Measurements from ENCODE around the gene RSPH3.
"Not testable (repeated sequence)": the region's sequence is repeated elsewhere in the genome, so short reads cannot be mapped to it uniquely, and the experiment has no call there.

RSPH3 gene

GRCh38 chr6:159023893-159024292, 23.9 kb upstream of the RSPH3 start:
- in situ Hi-C loops (cut with HindIII; ENCODE audit: low sequenced_read_pairs), result no loop called here
- no peak overlapping the region for H3K4me3 ChIP-seq (ENCODE audit: low read depth, low read length)
- TF ChIP-seq, protein P1, sequence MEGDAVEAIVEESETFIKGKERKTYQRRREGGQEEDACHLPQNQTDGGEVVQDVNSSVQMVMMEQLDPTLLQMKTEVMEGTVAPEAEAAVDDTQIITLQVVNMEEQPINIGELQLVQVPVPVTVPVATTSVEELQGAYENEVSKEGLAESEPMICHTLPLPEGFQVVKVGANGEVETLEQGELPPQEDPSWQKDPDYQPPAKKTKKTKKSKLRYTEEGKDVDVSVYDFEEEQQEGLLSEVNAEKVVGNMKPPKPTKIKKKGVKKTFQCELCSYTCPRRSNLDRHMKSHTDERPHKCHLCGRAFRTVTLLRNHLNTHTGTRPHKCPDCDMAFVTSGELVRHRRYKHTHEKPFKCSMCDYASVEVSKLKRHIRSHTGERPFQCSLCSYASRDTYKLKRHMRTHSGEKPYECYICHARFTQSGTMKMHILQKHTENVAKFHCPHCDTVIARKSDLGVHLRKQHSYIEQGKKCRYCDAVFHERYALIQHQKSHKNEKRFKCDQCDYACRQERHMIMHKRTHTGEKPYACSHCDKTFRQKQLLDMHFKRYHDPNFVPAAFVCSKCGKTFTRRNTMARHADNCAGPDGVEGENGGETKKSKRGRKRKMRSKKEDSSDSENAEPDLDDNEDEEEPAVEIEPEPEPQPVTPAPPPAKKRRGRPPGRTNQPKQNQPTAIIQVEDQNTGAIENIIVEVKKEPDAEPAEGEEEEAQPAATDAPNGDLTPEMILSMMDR (IDR thresholded peaks at IDR 0.05; ENCODE audit: low read depth, low read length), result no peak
- no peak for DNase-seq (ENCODE audit: low read depth, low spot score)

GRCh38 chr6:159020011-159020410, 20.0 kb upstream of the RSPH3 start:
- TF ChIP-seq, protein P1 (IDR thresholded peaks at IDR 0.05; ENCODE audit: low read depth, low read length), result no peak
- in situ Hi-C loops (cut with HindIII; ENCODE audit: low sequenced_read_pairs), result no loop called here
- DNase-seq (ENCODE audit: low read depth, low spot score), result no peak

DNA sequence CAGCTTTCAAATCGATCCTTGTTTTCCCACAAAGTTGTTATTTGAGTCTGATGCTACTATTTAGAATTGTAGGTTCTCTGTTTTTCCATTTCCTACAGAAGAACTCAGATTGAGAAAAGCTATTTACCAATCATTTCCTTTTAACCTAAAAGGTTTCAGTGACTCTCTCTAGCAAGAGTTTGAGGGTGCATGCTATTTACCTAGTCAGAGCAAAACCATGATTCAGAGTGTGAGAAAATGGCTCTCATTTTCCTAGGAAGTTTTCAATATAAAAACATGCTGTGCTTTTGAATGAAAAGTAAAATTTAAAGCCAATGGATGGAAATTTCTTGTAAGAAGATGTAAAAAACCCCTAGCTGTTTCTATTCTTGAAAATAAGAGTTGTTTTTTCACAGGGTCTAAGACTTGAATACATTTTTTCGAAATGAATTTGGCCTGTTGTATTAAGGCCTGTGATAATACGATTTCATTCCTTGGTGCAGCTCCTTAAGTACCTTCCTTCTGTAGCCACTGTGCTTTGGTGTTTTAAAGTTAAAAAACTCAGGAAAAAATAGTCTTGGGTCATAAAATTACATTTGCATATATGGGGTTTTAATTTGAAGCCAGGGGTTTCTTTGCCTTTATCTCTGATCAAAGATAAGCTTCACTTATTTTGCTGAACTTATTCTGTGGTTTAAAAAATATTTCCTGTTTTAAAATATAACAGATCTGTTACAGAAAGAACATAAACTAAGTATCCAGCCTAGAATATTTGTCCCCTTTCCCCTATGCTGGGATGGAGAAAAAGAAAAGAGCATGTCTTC, 18.0 kb upstream of the RSPH3 start:
- in situ Hi-C loops (cut with HindIII; ENCODE audit: low sequenced_read_pairs), result no loop called here
- no peak for DNase-seq (ENCODE audit: low read depth, low spot score)
- no peak overlapping the region for H3K4me3 ChIP-seq (ENCODE audit: low read depth, low read length)
- TF ChIP-seq, protein P1 (IDR thresholded peaks at IDR 0.05; ENCODE audit: low read depth, low read length), result no peak

More at GRCh38 chr6:159020011-159020410, 20.0 kb upstream of the RSPH3 start:
- H3K4me3 ChIP-seq (ENCODE audit: low read depth, low read length), result no peak overlapping the region

- DNase-seq (ENCODE audit: low read depth, low spot score), result no peak
- TF ChIP-seq, protein P1 (IDR thresholded peaks at IDR 0.05; ENCODE audit: low read depth, low read length), result no peak
- in situ Hi-C loops (cut with HindIII; ENCODE audit: low sequenced_read_pairs), result no loop called here
- no peak overlapping the region for H3K4me3 ChIP-seq (ENCODE audit: low read depth, low read length)
Measured at GRCh38 chr6:159014406-159014805, 14.4 kb upstream of the RSPH3 start.

GRCh38 chr6:159013229-159013628, 13.2 kb upstream of the RSPH3 start:
- H3K4me3 ChIP-seq (ENCODE audit: low read depth, low read length), result no peak overlapping the region
- DNase-seq (ENCODE audit: low read depth, low spot score), result peak; percentile 25
- in situ Hi-C loops (cut with HindIII; ENCODE audit: low sequenced_read_pairs), result no loop called here
- TF ChIP-seq, protein P1 (IDR thresholded peaks at IDR 0.05; ENCODE audit: low read depth, low read length), result no peak

DNA sequence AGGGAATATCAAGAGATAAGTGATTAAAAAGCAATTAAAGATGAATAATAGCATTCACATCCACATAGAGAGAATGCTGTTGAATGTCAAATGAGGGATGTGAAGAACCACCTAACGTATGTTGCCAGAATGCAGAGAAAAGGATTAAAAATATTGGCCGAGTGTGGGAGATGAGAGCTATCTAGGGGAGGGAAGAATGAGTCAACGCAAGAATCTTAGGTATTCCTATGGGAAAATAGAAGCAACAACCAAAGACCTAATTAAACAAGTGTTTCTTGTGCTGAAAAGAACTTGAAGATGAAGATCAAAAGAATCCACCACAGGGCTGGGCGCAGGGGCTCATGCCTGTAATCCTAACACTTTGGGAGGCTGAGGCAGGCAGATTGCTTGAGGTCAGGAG, 12.2 kb upstream of the RSPH3 start:
- DNase-seq (ENCODE audit: low read depth, low spot score), result peak; percentile 25
- H3K4me3 ChIP-seq (ENCODE audit: low read depth, low read length), result no peak overlapping the region
- TF ChIP-seq, protein P1 (IDR thresholded peaks at IDR 0.05; ENCODE audit: low read depth, low read length), result no peak
- in situ Hi-C loops (cut with HindIII; ENCODE audit: low sequenced_read_pairs), result no loop called here

GRCh38 chr6:159010037-159010612, 10.1 kb upstream of the RSPH3 start:
- DNase-seq (ENCODE audit: low read depth, low spot score); in situ Hi-C loops (cut with HindIII; ENCODE audit: low sequenced_read_pairs); H3K4me3 ChIP-seq (ENCODE audit: low read depth, low read length): not testable (repeated sequence)

Data from astrocyte of the spinal cord (primary cell).